Memory B cell (primary cell): ENCODE results near the gene PAPPA.

Experiments used
- ATAC-seq: fragments of 150-1000 bp; cut with Tn5 transposase; 2 replicates; pipeline ENCODE4 v1.10.0; 2021; ENCODE audit warnings: low read depth, mild to moderate bottlenecking, moderate library complexity
- DNase-seq, 2 donors: peaks; one replicate each; pipeline ENCODE4 v3.0.0; 2022; ENCODE audit warnings: low spot score in 2 of 2
- H3K27ac Mint-ChIP-seq: one replicate; pipeline ENCODE4 v1.8.0; 2022; ENCODE audit warnings: mild to moderate bottlenecking, moderate library complexity, mixed read lengths
- H3K27me3 Mint-ChIP-seq: one replicate; pipeline ENCODE4 v1.8.0; 2022; ENCODE audit warnings: mixed read lengths
- H3K36me3 Mint-ChIP-seq: one replicate; pipeline ENCODE4 v1.8.0; 2022; ENCODE audit warnings: mild to moderate bottlenecking, mixed read lengths
- H3K4me1 Mint-ChIP-seq: one replicate; pipeline ENCODE4 v1.8.0; 2022; ENCODE audit warnings: mixed read lengths
- H3K4me3 Mint-ChIP-seq: one replicate; pipeline ENCODE4 v1.8.0; 2022; ENCODE audit warnings: mild to moderate bottlenecking, moderate library complexity, mixed read lengths
- H3K9me3 Mint-ChIP-seq: one replicate; pipeline ENCODE4 v1.8.0; 2022; ENCODE audit warnings: mixed read lengths

Gene PAPPA

GRCh38 chr9:116182876-116183275 lies 29.3 kb downstream of the PAPPA start:
- H3K4me3 Mint-ChIP-seq: no peak overlapping the region
- H3K27me3 Mint-ChIP-seq: no peaks in the 10 kb centered on the region
- no peaks in the 10 kb centered on the region for H3K36me3 Mint-ChIP-seq
- H3K27ac Mint-ChIP-seq: no peak overlapping the region
- H3K9me3 Mint-ChIP-seq: no peaks in the 10 kb centered on the region
- ATAC-seq (no peak), DNase-seq (no peak)
- H3K4me1 Mint-ChIP-seq: no peaks in the 10 kb centered on the region

GRCh38 chr9:116187570-116188170 lies 34.1 kb downstream of the PAPPA start:
- Mint-ChIP-seq H3K27ac (no peak overlapping the region), H3K9me3 (no peaks in the 10 kb centered on the region), H3K4me1 (no peaks in the 10 kb centered on the region), H3K27me3 (peaks cover 1% of the 10 kb centered on the region), H3K36me3 (no peaks in the 10 kb centered on the region), H3K4me3 (no peak overlapping the region)
- ATAC-seq: no peak
- no peak for DNase-seq

GRCh38 chr9:116189683-116190082 lies 36.1 kb downstream of the PAPPA start:
- DNase-seq: no peak
- H3K4me3 Mint-ChIP-seq: no peak overlapping the region

GRCh38 chr9:116190637-116191396 lies 37.2 kb downstream of the PAPPA start:
- no peaks in the 10 kb centered on the region for H3K4me1 Mint-ChIP-seq
- H3K36me3 Mint-ChIP-seq: no peaks in the 10 kb centered on the region
- no peak for ATAC-seq
- H3K27ac Mint-ChIP-seq: no peak overlapping the region
- no peak overlapping the region for H3K4me3 Mint-ChIP-seq
- peaks cover 1% of the 10 kb centered on the region for H3K27me3 Mint-ChIP-seq
- H3K9me3 Mint-ChIP-seq: no peaks in the 10 kb centered on the region
- DNase-seq: no peak

More at GRCh38 chr9:116189683-116190082, 36.1 kb downstream of the PAPPA start:
- Mint-ChIP-seq H3K4me1 (no peaks in the 10 kb centered on the region), H3K27me3 (peaks cover 1% of the 10 kb centered on the region), H3K36me3 (no peaks in the 10 kb centered on the region), H3K27ac (no peak overlapping the region), H3K9me3 (no peaks in the 10 kb centered on the region)
- ATAC-seq: no peak

GRCh38 chr9:116191576-116192415 lies 38.2 kb downstream of the PAPPA start:
- Mint-ChIP-seq H3K27me3 (peaks cover 1% of the 10 kb centered on the region), H3K4me1 (no peaks in the 10 kb centered on the region), H3K4me3 (no peak overlapping the region), H3K36me3 (no peaks in the 10 kb centered on the region), H3K27ac (no peak overlapping the region), H3K9me3 (no peaks in the 10 kb centered on the region)
- ATAC-seq: no peak
- DNase-seq: no peak

- peaks cover 1% of the 10 kb centered on the region for H3K27me3 Mint-ChIP-seq
- no peak for ATAC-seq
Measured at GRCh38 chr9:116193636-116194035, 40.0 kb downstream of the PAPPA start.

GRCh38 chr9:116196806-116197205 lies 43.2 kb downstream of the PAPPA start:
- Mint-ChIP-seq H3K9me3 (peaks cover 1% of the 10 kb centered on the region), H3K36me3 (no peaks in the 10 kb centered on the region), H3K4me3 (no peak overlapping the region), H3K27me3 (no peaks in the 10 kb centered on the region), H3K4me1 (no peaks in the 10 kb centered on the region), H3K27ac (no peak overlapping the region)
- ATAC-seq (no peak), DNase-seq (no peak)

More at GRCh38 chr9:116193636-116194035, 40.0 kb downstream of the PAPPA start:
- Mint-ChIP-seq H3K4me3 (no peak overlapping the region), H3K9me3 (no peaks in the 10 kb centered on the region), H3K4me1 (no peaks in the 10 kb centered on the region), H3K36me3 (no peaks in the 10 kb centered on the region), H3K27ac (no peak overlapping the region)
- DNase-seq: no peak

GRCh38 chr9:116198344-116198743 lies 44.8 kb downstream of the PAPPA start:
- H3K4me3 Mint-ChIP-seq: no peak overlapping the region
- no peak overlapping the region for H3K27ac Mint-ChIP-seq
- no peaks in the 10 kb centered on the region for H3K27me3 Mint-ChIP-seq
- peaks cover 1% of the 10 kb centered on the region for H3K9me3 Mint-ChIP-seq
- no peaks in the 10 kb centered on the region for H3K4me1 Mint-ChIP-seq
- no peaks in the 10 kb centered on the region for H3K36me3 Mint-ChIP-seq
- ATAC-seq (no peak), DNase-seq (no peak)

- DNase-seq: no peak
- no peak for ATAC-seq
- peaks cover 1% of the 10 kb centered on the region for H3K9me3 Mint-ChIP-seq
- no peak overlapping the region for H3K27ac Mint-ChIP-seq
- H3K4me1 Mint-ChIP-seq: no peaks in the 10 kb centered on the region
- no peak overlapping the region for H3K4me3 Mint-ChIP-seq
- H3K27me3 Mint-ChIP-seq: peaks cover 3% of the 10 kb centered on the region
- no peaks in the 10 kb centered on the region for H3K36me3 Mint-ChIP-seq
Measured at GRCh38 chr9:116202219-116202912, 48.8 kb downstream of the PAPPA start.

GRCh38 chr9:116204252-116204882 lies 50.8 kb downstream of the PAPPA start:
- Mint-ChIP-seq H3K27ac (no peak overlapping the region), H3K4me1 (no peaks in the 10 kb centered on the region), H3K27me3 (peaks cover 3% of the 10 kb centered on the region), H3K4me3 (no peak overlapping the region), H3K9me3 (peaks cover 1% of the 10 kb centered on the region), H3K36me3 (no peaks in the 10 kb centered on the region)
- no peak for ATAC-seq
- no peak for DNase-seq

GRCh38 chr9:116207371-116208111 lies 54.0 kb downstream of the PAPPA start:
- ATAC-seq (no peak), DNase-seq (no peak)
- Mint-ChIP-seq H3K27ac (no peak overlapping the region), H3K9me3 (no peaks in the 10 kb centered on the region), H3K4me3 (no peak overlapping the region), H3K36me3 (no peaks in the 10 kb centered on the region), H3K4me1 (no peaks in the 10 kb centered on the region), H3K27me3 (peaks cover 3% of the 10 kb centered on the region)

GRCh38 chr9:116208417-116209232 lies 55.0 kb downstream of the PAPPA start:
- DNase-seq: no peak
- ATAC-seq: no peak
- no peaks in the 10 kb centered on the region for H3K9me3 Mint-ChIP-seq
- H3K27me3 Mint-ChIP-seq: peaks cover 2% of the 10 kb centered on the region
- H3K4me3 Mint-ChIP-seq: no peak overlapping the region
- no peaks in the 10 kb centered on the region for H3K4me1 Mint-ChIP-seq
- no peaks in the 10 kb centered on the region for H3K36me3 Mint-ChIP-seq
- no peak overlapping the region for H3K27ac Mint-ChIP-seq
